HCT116 (cell line): ENCODE measurements around the gene GDI1. TPM values are rescaled to one million over a fixed set of nuclear protein-coding genes. Genes with fewer than 3 reads are reported as not detected.
A peak's percentile ranks its signal among the peaks of the same experiment; 100 is the strongest.

Experiments used
- ATAC-seq: fragments of 200-7000 bp; cut with Tn5 transposase; 2 replicates; pipeline ENCODE4 v1.9.1; 2020; ENCODE audit warnings: mild to moderate bottlenecking, moderate library complexity
- BruUV-seq: library from RNA; stranded (reverse); fragments of 400-500 nt; replicated peaks from 2 replicates; lab custom pipeline; 2021; lab: Mats Ljungman, UMichigan
- CTCF ChIA-PET: fragments of 300-600 bp; sonication (Branson Sonifier 250); formaldehyde crosslinking; loops from one replicate; lab custom pipeline; 2021; ENCODE audit warnings: antibody characterized with exemption; lab: Charles Lee
- POLR2A ChIA-PET: fragments of 300-600, 350-600 bp; sonication (Branson Sonifier 250); formaldehyde crosslinking; loops from one replicate; lab custom pipeline; 2021; ENCODE audit warnings: antibody characterized with exemption; lab: Charles Lee
- RAD21 ChIA-PET, 2 experiments: fragments of 300-600 bp; sonication (Branson Sonifier 250); formaldehyde crosslinking; loops; one replicate each; lab custom pipeline; 2023; ENCODE audit warnings: low total read pairs in 2 of 2; ENCODE audit not compliant: uncharacterized antibody in 2 of 2, unreplicated experiment in 2 of 2, low non-redundant PET in 1 of 2; lab: Charles Lee
- DNase-seq: peaks from one replicate; pipeline ENCODE4 v3.0.0-alpha.2; 2010; ENCODE audit warnings: low read depth, low spot score
- H2AFZ ChIP-seq: fragments of 200-600 bp; shearing (Covaris generic), sonication (generic); 2 replicates; pipeline ENCODE4 v1.6.1; 2017; ENCODE audit warnings: low read depth, mixed run types, mixed read lengths, antibody characterized with exemption, low read length; ENCODE audit not compliant: poor library complexity, severe bottlenecking
- H3K27ac ChIP-seq: 2 replicates; pipeline ENCODE4 v1.5.1; 2012; ENCODE audit warnings: low read depth, low read length
- H3K27me3 ChIP-seq: fragments of 200-600 bp; sonication (generic); 2 replicates; pipeline ENCODE4 v1.6.1; 2016; ENCODE audit warnings: mixed run types, low read length, mixed read lengths; ENCODE audit not compliant: insufficient read depth
- H3K36me3 ChIP-seq, 2 experiments: fragments of 200-500 bp in 1 of 2; fragments of 200-600 bp in 1 of 2; sonication (Bioruptor generic) in 1 of 2; sonication (generic) in 1 of 2; 2 replicates each; pipeline versions ENCODE4 v1.5.1 to v1.6.1; 2014 to 2016; ENCODE audit warnings: low read length in 2 of 2, inconsistent platforms in 1 of 2, mixed read lengths in 1 of 2, mixed run types in 1 of 2; ENCODE audit not compliant: insufficient read depth in 2 of 2, control insufficient read depth in 1 of 2
- H3K4me1 ChIP-seq, 2 experiments: fragments of 200-600 bp in 1 of 2; sonication (generic) in 1 of 2; 2 replicates each; pipeline versions ENCODE4 v1.5.1 to v1.6.1; 2012 to 2017; ENCODE audit warnings: low read length in 2 of 2, inconsistent platforms in 1 of 2, mild to moderate bottlenecking in 1 of 2, mixed read lengths in 1 of 2, mixed run types in 1 of 2, moderate library complexity in 1 of 2; ENCODE audit not compliant: insufficient read depth in 2 of 2, control insufficient read depth in 1 of 2
- H3K4me2 ChIP-seq: fragments of 200-600 bp; sonication (generic); 2 replicates; pipeline ENCODE4 v1.6.1; 2017; ENCODE audit warnings: mixed run types, low read length, mixed read lengths
- H3K4me3 ChIP-seq, 2 experiments: fragments of 200-600 bp in 1 of 2; sonication (generic) in 1 of 2; replicated peaks in 1 of 2; 2 replicates each; pipeline ENCODE4 v1.5.1; 2011 to 2016; ENCODE audit warnings: low read length in 2 of 2, control low read depth in 1 of 2, low read depth in 1 of 2, mild to moderate bottlenecking in 1 of 2, mixed read lengths in 1 of 2, mixed run types in 1 of 2
- H3K79me2 ChIP-seq: fragments of 200-600 bp; sonication (generic); 2 replicates; pipeline ENCODE4 v1.6.1; 2017; ENCODE audit warnings: mild to moderate bottlenecking, mixed run types, low read length, moderate library complexity, mixed read lengths; ENCODE audit not compliant: insufficient read depth
- H3K9ac ChIP-seq: fragments of 200-600 bp; sonication (generic); 2 replicates; pipeline ENCODE4 v1.6.1; 2016; ENCODE audit warnings: low read length, mixed read lengths
- H3K9me2 ChIP-seq: fragments of 200-600 bp; sonication (generic), shearing (Covaris generic); 2 replicates; pipeline ENCODE4 v1.6.1; 2017; ENCODE audit warnings: mixed run types, mild to moderate bottlenecking, moderate library complexity; ENCODE audit not compliant: insufficient read depth
- H3K9me3 ChIP-seq, 2 experiments: fragments of 200-500 bp in 1 of 2; fragments of 200-600 bp in 1 of 2; sonication (Bioruptor generic) in 1 of 2; sonication (generic) in 1 of 2; 2 replicates each; pipeline ENCODE4 v1.6.1; 2014 to 2017; ENCODE audit warnings: low read length in 2 of 2, mixed read lengths in 2 of 2, inconsistent platforms in 1 of 2, low read depth in 1 of 2, mild to moderate bottlenecking in 1 of 2, mixed run types in 1 of 2, moderate library complexity in 1 of 2; ENCODE audit not compliant: control insufficient read depth in 1 of 2, insufficient read depth in 1 of 2
- H4K20me1 ChIP-seq: fragments of 200-600 bp; sonication (generic), shearing (Covaris generic); 2 replicates; pipeline ENCODE4 v1.6.1; 2017; ENCODE audit warnings: mixed run types, mild to moderate bottlenecking, moderate library complexity; ENCODE audit not compliant: insufficient read depth
- ATF3 ChIP-seq: IDR thresholded peaks from 2 replicates; pipeline ENCODE4 v1.6.1; 2012
- CTCF ChIP-seq, 3 experiments: fragments of 200-600 bp in 1 of 3; sonication (generic) in 1 of 3; IDR thresholded peaks in 2 of 3; conservative IDR thresholded peaks in 1 of 3; 2 replicates each; pipeline ENCODE4 v1.5.1; 2012 to 2017; ENCODE audit warnings: low read depth in 2 of 3, low read length in 2 of 3, antibody characterized with exemption in 1 of 3, borderline replicate concordance in 1 of 3, control low read depth in 1 of 3, mild to moderate bottlenecking in 1 of 3, mixed read lengths in 1 of 3, mixed run types in 1 of 3, moderate library complexity in 1 of 3; ENCODE audit not compliant: insufficient read depth in 1 of 3
- EGR1 ChIP-seq: IDR thresholded peaks from 2 replicates; pipeline ENCODE4 v1.6.1; 2012; ENCODE audit warnings: low read depth
- ELF1 ChIP-seq: IDR thresholded peaks from 2 replicates; pipeline ENCODE4 v1.6.1; 2012; ENCODE audit warnings: low read depth, borderline replicate concordance
- EZH2 ChIP-seq: fragments of 200-600 bp; sonication (generic); IDR thresholded peaks from 2 replicates; pipeline ENCODE4 v1.6.1; 2017; ENCODE audit warnings: antibody characterized with exemption, mixed run types
- EZH2phosphoT487 ChIP-seq: fragments of 200-600 bp; IDR thresholded peaks from 2 replicates; pipeline ENCODE4 v1.6.1; 2018; ENCODE audit warnings: antibody characterized with exemption, borderline replicate concordance
- FOSL1 ChIP-seq: IDR thresholded peaks from 2 replicates; pipeline ENCODE4 v1.6.1; 2012; ENCODE audit warnings: low read depth
- MAX ChIP-seq: IDR thresholded peaks from 2 replicates; pipeline ENCODE4 v1.6.1; 2012
- POLR2A ChIP-seq: IDR thresholded peaks from 2 replicates; pipeline ENCODE4 v1.7.0; 2011; ENCODE audit warnings: borderline replicate concordance; ENCODE audit not compliant: insufficient read depth, insufficient read length; ENCODE audit errors: extremely low read depth
- POLR2AphosphoS5 ChIP-seq: IDR thresholded peaks from 2 replicates; pipeline ENCODE4 v1.6.1; 2011; ENCODE audit warnings: mild to moderate bottlenecking, low read depth, low read length, moderate library complexity
- RAD21 ChIP-seq: IDR thresholded peaks from 2 replicates; pipeline ENCODE4 v1.6.1; 2012; ENCODE audit warnings: low read depth, mild to moderate bottlenecking
- REST ChIP-seq: IDR thresholded peaks from 2 replicates; pipeline ENCODE4 v1.6.1; 2012; ENCODE audit warnings: low read depth
- SIN3A ChIP-seq: IDR thresholded peaks from 2 replicates; pipeline ENCODE4 v1.6.1; 2012; ENCODE audit warnings: low read depth
- SP1 ChIP-seq: IDR thresholded peaks from 2 replicates; pipeline ENCODE4 v1.6.1; 2012; ENCODE audit warnings: low read depth
- SRF ChIP-seq: IDR thresholded peaks from 2 replicates; pipeline ENCODE4 v1.6.1; 2012; ENCODE audit warnings: low read depth
- TCF7L2 ChIP-seq: IDR thresholded peaks from 2 replicates; pipeline ENCODE4 v1.7.0; 2011; ENCODE audit warnings: borderline replicate concordance, inconsistent platforms; ENCODE audit not compliant: insufficient read depth, insufficient read length; ENCODE audit errors: extremely low read depth
- ZBTB33 ChIP-seq: IDR thresholded peaks from 2 replicates; pipeline ENCODE4 v1.6.1; 2011; ENCODE audit warnings: mild to moderate bottlenecking, low read length, moderate library complexity; ENCODE audit not compliant: insufficient replicate concordance; ENCODE audit errors: extremely low read depth
- ZFX ChIP-seq: fragments of 450-650 bp; IDR thresholded peaks from 2 replicates; pipeline ENCODE4 v1.6.1; 2017
- ZNF274 ChIP-seq: fragments of 200-500 bp; sonication (Bioruptor generic); IDR thresholded peaks from 2 replicates; pipeline ENCODE4 v1.6.1; 2014; ENCODE audit warnings: mild to moderate bottlenecking, low read depth, low read length, inconsistent platforms
- intact Hi-C: fragments of 100-400 bp; cut with micrococcal nuclease; formaldehyde crosslinking; loops from 2 replicates; pipeline ENCODE4 v1.10.0; 2022
- total RNA-seq: library from RNA; stranded (reverse); gene quantifications from one replicate; pipeline ENCODE4 v1.2.1, GENCODE V29; 2021; ENCODE audit not compliant: unreplicated experiment

GDI1 gene
- total RNA-seq, 1 experiment from 2014 or later, result 122 TPM

GRCh38 chrX:154490414-154491083, 53.6 kb downstream of the GDI1 start, which contains the start of gene SLC10A3:
SLC10A3 (minus strand) TSS chrX:154490629; CDS start chrX:154488940, 1,689 bp downstream.
- ChIA-PET CTCF (interaction anchor here (2.4 kb wide), 1 partner anchor 117 kb away, joined by 6 read pairs; no protein-coding TSS in a partner anchor), POLR2A (interaction anchor here (0.7 to 1.8 kb wide), 9 partner anchors 9 to 119 kb away, joined by 3 to 12 read pairs (median 3); partner anchors contain the start of genes FAM3A, PLXNA3 and RPL10), RAD21 (no interaction called here)
- H3K79me2 ChIP-seq, result peaks cover 7% of the 10 kb centered on the region; the same call in 1 of the 2 replicates
- H3K4me1 ChIP-seq, result peaks cover 0 to 22% of the 10 kb centered on the region in 2 experiments; a peak in 1 of 4 replicates
- no peak within 1 kb of the TSS for H2AFZ ChIP-seq
- H3K4me3 ChIP-seq, result peak within 1 kb of the TSS; percentile 61 to 68
- no peaks in the 10 kb centered on the region for H3K9me2 ChIP-seq
- H4K20me1 ChIP-seq, result no peaks in the 10 kb centered on the region
- H3K36me3 ChIP-seq, result no peaks in the 10 kb centered on the region
- peak within 1 kb of the TSS; percentile 74 for H3K9ac ChIP-seq
- TF ChIP-seq ZNF274 (no peak), SRF (no peak), ZBTB33 (no peak), EZH2 (no peak), EZH2phosphoT487 (no peak), EGR1 (no peak), TCF7L2 (no peak), ZFX (peak; percentile 68), POLR2AphosphoS5 (peak; percentile 92), CTCF (IDR thresholded peaks at IDR 0.05 in 2 of 3, conservative IDR thresholded peaks at IDR 0.05 in 1 of 3; ENCODE audit: borderline replicate concordance in 1 of 3, insufficient read depth in 1 of 3, low read depth in 2 of 3, low read length in 2 of 3) (no peak), ELF1 (no peak), FOSL1 (no peak), MAX (no peak), REST (no peak), RAD21 (no peak), POLR2A (peak; percentile 67), SIN3A (no peak), SP1 (no peak), ATF3 (no peak)
- H3K4me2 ChIP-seq, result peak within 1 kb of the TSS; percentile 83
- peak; percentile 86 for ATAC-seq
- intact Hi-C loops, result no loop called here
- H3K9me3 ChIP-seq, result no peaks in the 10 kb centered on the region
- no peaks in the 10 kb centered on the region for H3K27me3 ChIP-seq
- peak within 1 kb of the TSS; percentile 68 for H3K27ac ChIP-seq
- no TSS peak for BruUV-seq
- peak; percentile 89 for DNase-seq
